Measurements from ENCODE around the gene ST8SIA5.

The ST8SIA5 gene

GRCh38 chr18:46622999-46623398, 133.9 kb downstream of the ST8SIA5 start:
- Histone ChIP-seq H3K4me3 (replicated peaks; ENCODE audit: insufficient read depth, low read length) (no peak overlapping the region), H3K27me3 (ENCODE audit: insufficient read depth, poor library complexity, severe bottlenecking) (peaks cover 4% of the 10 kb centered on the region), H3K27ac (replicated peaks) (no peak overlapping the region)
- no peak for DNase-seq (ENCODE audit: low read depth in 1 of 2, low spot score in 1 of 2)
- no peak for TF ChIP-seq POLR2AphosphoS5 (IDR thresholded peaks at IDR 0.05; ENCODE audit: low read depth)
- peak; percentile 4 for TF ChIP-seq CTCF (IDR thresholded peaks at IDR 0.05; ENCODE audit: insufficient read depth, low read length)

- Histone ChIP-seq H3K27me3 (ENCODE audit: insufficient read depth, poor library complexity, severe bottlenecking) (peaks cover 4% of the 10 kb centered on the region), H3K27ac (replicated peaks) (no peak overlapping the region), H3K4me3 (replicated peaks; ENCODE audit: insufficient read depth, low read length) (no peak overlapping the region)
- TF ChIP-seq CTCF (IDR thresholded peaks at IDR 0.05; ENCODE audit: insufficient read depth, low read length), result no peak
- no peak for DNase-seq (ENCODE audit: low read depth in 1 of 2, low spot score in 1 of 2)
Measured at GRCh38 chr18:46622451-46622850, 134.4 kb downstream of the ST8SIA5 start.

DNA sequence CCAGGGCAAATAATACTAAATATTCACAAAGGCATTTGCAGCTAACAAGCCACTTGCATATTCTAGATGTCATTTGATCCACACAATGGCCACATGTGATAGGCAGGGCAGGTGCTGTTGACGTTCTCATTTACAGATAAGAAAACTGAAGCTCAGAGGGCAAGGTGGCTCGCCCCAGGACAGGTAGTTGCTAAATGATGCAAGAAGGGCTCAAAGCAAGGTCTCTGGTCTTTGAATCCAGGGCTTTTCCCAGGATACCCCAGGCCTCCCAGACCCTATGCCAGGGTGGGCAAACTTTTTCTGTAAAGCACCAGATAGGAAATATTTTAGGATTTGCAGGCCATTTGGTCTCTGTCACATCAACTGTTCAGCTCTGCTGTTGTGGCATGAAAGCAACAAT, 135.0 kb downstream of the ST8SIA5 start:
- DNase-seq (ENCODE audit: low read depth in 1 of 2, low spot score in 1 of 2), result no peak
- TF ChIP-seq POLR2AphosphoS5 (IDR thresholded peaks at IDR 0.05; ENCODE audit: low read depth) (no peak), CTCF (IDR thresholded peaks at IDR 0.05; ENCODE audit: insufficient read depth, low read length) (no peak), GABPA (IDR thresholded peaks at IDR 0.05; ENCODE audit: low read depth) (no peak), SPI1 (IDR thresholded peaks at IDR 0.05; ENCODE audit: borderline replicate concordance, low read depth) (no peak)
- TF ChIP-seq, protein P1, sequence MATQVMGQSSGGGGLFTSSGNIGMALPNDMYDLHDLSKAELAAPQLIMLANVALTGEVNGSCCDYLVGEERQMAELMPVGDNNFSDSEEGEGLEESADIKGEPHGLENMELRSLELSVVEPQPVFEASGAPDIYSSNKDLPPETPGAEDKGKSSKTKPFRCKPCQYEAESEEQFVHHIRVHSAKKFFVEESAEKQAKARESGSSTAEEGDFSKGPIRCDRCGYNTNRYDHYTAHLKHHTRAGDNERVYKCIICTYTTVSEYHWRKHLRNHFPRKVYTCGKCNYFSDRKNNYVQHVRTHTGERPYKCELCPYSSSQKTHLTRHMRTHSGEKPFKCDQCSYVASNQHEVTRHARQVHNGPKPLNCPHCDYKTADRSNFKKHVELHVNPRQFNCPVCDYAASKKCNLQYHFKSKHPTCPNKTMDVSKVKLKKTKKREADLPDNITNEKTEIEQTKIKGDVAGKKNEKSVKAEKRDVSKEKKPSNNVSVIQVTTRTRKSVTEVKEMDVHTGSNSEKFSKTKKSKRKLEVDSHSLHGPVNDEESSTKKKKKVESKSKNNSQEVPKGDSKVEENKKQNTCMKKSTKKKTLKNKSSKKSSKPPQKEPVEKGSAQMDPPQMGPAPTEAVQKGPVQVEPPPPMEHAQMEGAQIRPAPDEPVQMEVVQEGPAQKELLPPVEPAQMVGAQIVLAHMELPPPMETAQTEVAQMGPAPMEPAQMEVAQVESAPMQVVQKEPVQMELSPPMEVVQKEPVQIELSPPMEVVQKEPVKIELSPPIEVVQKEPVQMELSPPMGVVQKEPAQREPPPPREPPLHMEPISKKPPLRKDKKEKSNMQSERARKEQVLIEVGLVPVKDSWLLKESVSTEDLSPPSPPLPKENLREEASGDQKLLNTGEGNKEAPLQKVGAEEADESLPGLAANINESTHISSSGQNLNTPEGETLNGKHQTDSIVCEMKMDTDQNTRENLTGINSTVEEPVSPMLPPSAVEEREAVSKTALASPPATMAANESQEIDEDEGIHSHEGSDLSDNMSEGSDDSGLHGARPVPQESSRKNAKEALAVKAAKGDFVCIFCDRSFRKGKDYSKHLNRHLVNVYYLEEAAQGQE (IDR thresholded peaks at IDR 0.05; ENCODE audit: insufficient replicate concordance, low read depth), result no peak
- H3K27me3 ChIP-seq (ENCODE audit: insufficient read depth, poor library complexity, severe bottlenecking), result peaks cover 4% of the 10 kb centered on the region
- H3K27ac ChIP-seq (replicated peaks), result no peak overlapping the region
- no peak overlapping the region for H3K4me3 ChIP-seq (replicated peaks; ENCODE audit: insufficient read depth, low read length)

DNA sequence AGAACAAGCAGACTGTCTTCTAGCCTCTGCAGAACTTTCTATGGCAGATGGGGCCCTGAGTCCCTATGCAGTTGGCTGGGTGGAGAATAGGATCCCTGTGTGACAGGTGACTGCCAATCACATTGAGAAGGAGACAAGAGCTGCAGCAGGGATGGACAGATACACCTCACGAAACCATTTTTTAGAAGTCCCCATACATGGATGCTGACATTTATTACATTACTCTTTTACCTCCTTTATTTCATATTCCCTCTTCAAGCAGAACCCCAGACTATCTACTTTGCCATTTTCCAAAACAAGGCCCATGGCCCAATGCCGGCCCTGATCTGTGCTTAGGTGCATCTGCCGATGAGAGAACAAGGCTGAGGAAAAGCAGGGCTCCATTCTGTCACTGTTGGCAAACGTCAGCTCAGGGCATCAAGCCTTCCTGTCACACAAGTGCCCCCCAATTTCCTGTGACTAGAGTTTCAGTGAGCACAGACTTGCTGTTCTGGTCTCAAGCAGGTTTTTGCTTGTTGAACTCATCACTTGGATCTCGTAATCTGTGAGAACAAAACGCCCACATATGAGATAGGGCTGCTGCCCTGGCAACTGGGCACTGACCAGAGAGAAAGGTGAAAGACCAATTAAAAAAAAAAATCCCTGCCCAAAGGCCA, 135.6 kb downstream of the ST8SIA5 start:
- no peak for DNase-seq (ENCODE audit: low read depth in 1 of 2, low spot score in 1 of 2)
- Histone ChIP-seq H3K4me3 (replicated peaks; ENCODE audit: insufficient read depth, low read length) (no peak overlapping the region), H3K27ac (replicated peaks) (no peak overlapping the region), H3K27me3 (ENCODE audit: insufficient read depth, poor library complexity, severe bottlenecking) (peaks cover 4% of the 10 kb centered on the region)
- TF ChIP-seq SPI1 (IDR thresholded peaks at IDR 0.05; ENCODE audit: borderline replicate concordance, low read depth), result no peak
- TF ChIP-seq, protein P1 (IDR thresholded peaks at IDR 0.05; ENCODE audit: insufficient replicate concordance, low read depth), result no peak
- no peak for TF ChIP-seq POLR2AphosphoS5 (IDR thresholded peaks at IDR 0.05; ENCODE audit: low read depth)
- TF ChIP-seq CTCF (IDR thresholded peaks at IDR 0.05; ENCODE audit: insufficient read depth, low read length), result no peak
- TF ChIP-seq GABPA (IDR thresholded peaks at IDR 0.05; ENCODE audit: low read depth), result no peak

Data from HL-60 (cell line).